ENCODE data around the gene TRIM65. TPM values are rescaled to one million over a fixed set of nuclear protein-coding genes. Genes with fewer than 3 reads are reported as not detected.

Gene TRIM65
- total RNA-seq, 1 experiment from 2014 or later: 48.6 TPM

- POLR2A ChIA-PET: no interaction called here
- H3K4me1 ChIP-seq (ENCODE audit: control insufficient read depth, insufficient read depth, low read length): peaks cover 11% of the 10 kb centered on the region
- TF ChIP-seq CTCF (IDR thresholded peaks at IDR 0.05) (no peak), SIN3A (IDR thresholded peaks at IDR 0.05; ENCODE audit: borderline replicate concordance, insufficient read depth, low read depth, low read length) (no peak), POLR2AphosphoS5 (IDR thresholded peaks at IDR 0.05; ENCODE audit: low read depth, low read length) (no peak), TCF7L2 (IDR thresholded peaks at IDR 0.05; ENCODE audit: low read depth, low read length) (no peak)
- CTCF ChIA-PET: no interaction called here
- in situ Hi-C loops (cut with HindIII; ENCODE audit: low pct_unique_long_range_greater_than_20kb, low sequenced_read_pairs): no loop called here
- H3K36me3 ChIP-seq (ENCODE audit: control insufficient read depth, insufficient read depth, low read length): no peaks in the 10 kb centered on the region
- no TSS peak for BruUV-seq (replicated peaks)
- no peak overlapping the region for H3K4me3 ChIP-seq (ENCODE audit: low read depth in 2 of 2, low read length in 2 of 2)
- no peak overlapping the region for H3K27ac ChIP-seq (ENCODE audit: low read length)
- H3K9me3 ChIP-seq (ENCODE audit: control insufficient read depth, insufficient read depth, low read depth, low read length): no peaks in the 10 kb centered on the region
- ATAC-seq (no peak), DNase-seq (ENCODE audit: low read depth, low spot score) (no peak)
- no peaks in the 10 kb centered on the region for H3K27me3 ChIP-seq (ENCODE audit: control insufficient read depth, insufficient read depth, low read length)
- intact Hi-C loops (cut with micrococcal nuclease; ENCODE audit: unreplicated experiment): no loop called here
Measured at GRCh38 chr17:75891022-75891604, 5.6 kb downstream of the TRIM65 start.

GRCh38 chr17:75889454-75889853, 7.3 kb downstream of the TRIM65 start:
- intact Hi-C loops (cut with micrococcal nuclease; ENCODE audit: unreplicated experiment) (no loop called here), in situ Hi-C loops (cut with HindIII; ENCODE audit: low pct_unique_long_range_greater_than_20kb, low sequenced_read_pairs) (no loop called here)
- ChIA-PET CTCF (no interaction called here), POLR2A (interaction anchor here (1.4 kb wide), 1 partner anchor 11 kb away, joined by 16 read pairs; the partner anchor contains the start of gene TRIM47)
- TF ChIP-seq TCF7L2 (IDR thresholded peaks at IDR 0.05; ENCODE audit: low read depth, low read length) (no peak), CTCF (IDR thresholded peaks at IDR 0.05) (no peak), REST (IDR thresholded peaks at IDR 0.05; ENCODE audit: insufficient read depth in 1 of 2, low read depth in 2 of 2, low read length in 1 of 2) (no peak), SIN3A (IDR thresholded peaks at IDR 0.05; ENCODE audit: borderline replicate concordance, insufficient read depth, low read depth, low read length) (no peak), POLR2AphosphoS5 (IDR thresholded peaks at IDR 0.05; ENCODE audit: low read depth, low read length) (no peak)
- H3K27me3 ChIP-seq (ENCODE audit: control insufficient read depth, insufficient read depth, low read length): no peaks in the 10 kb centered on the region
- no peak overlapping the region for H3K27ac ChIP-seq (ENCODE audit: low read length)
- no peaks in the 10 kb centered on the region for H3K36me3 ChIP-seq (ENCODE audit: control insufficient read depth, insufficient read depth, low read length)
- H3K4me1 ChIP-seq (ENCODE audit: control insufficient read depth, insufficient read depth, low read length): no peaks in the 10 kb centered on the region
- no peaks in the 10 kb centered on the region for H3K9me3 ChIP-seq (ENCODE audit: control insufficient read depth, insufficient read depth, low read depth, low read length)
- BruUV-seq (replicated peaks): TSS peak; percentile 86
- DNase-seq (ENCODE audit: low read depth, low spot score) (no peak), ATAC-seq (no peak)
- H3K4me3 ChIP-seq (ENCODE audit: low read depth in 2 of 2, low read length in 2 of 2): no peak overlapping the region

All from Panc1 (cell line).